Mesenchymal stem cell (in vitro differentiated cells and primary cell): ENCODE measurements around the gene QPCT.

Source experiments
- DNase-seq: peaks from one replicate; pipeline ENCODE4 v3.0.0-alpha.2; 2013
- H2AFZ ChIP-seq: one replicate; pipeline ENCODE4 v1.6.1; 2013; ENCODE audit warnings: low read depth, mild to moderate bottlenecking, control low read depth, inconsistent platforms, low read length, moderate library complexity
- H2AK5ac ChIP-seq: 2 replicates; pipeline ENCODE4 v1.6.1; 2013; ENCODE audit warnings: low read length, moderate library complexity, mild to moderate bottlenecking, inconsistent platforms; ENCODE audit not compliant: severe bottlenecking
- H2BK120ac ChIP-seq: one replicate; pipeline ENCODE4 v1.6.1; 2013; ENCODE audit warnings: low read depth, mild to moderate bottlenecking, inconsistent platforms, low read length, moderate library complexity
- H2BK12ac ChIP-seq, 2 experiments: one replicate each; pipeline ENCODE4 v1.6.1; 2013; ENCODE audit warnings: inconsistent platforms in 2 of 2, low read length in 2 of 2, mild to moderate bottlenecking in 2 of 2, moderate library complexity in 2 of 2, control low read depth in 1 of 2
- H2BK15ac ChIP-seq: one replicate; pipeline ENCODE4 v1.6.1; 2013; ENCODE audit warnings: mild to moderate bottlenecking, low read depth, inconsistent platforms; ENCODE audit not compliant: poor library complexity, severe bottlenecking
- H2BK5ac ChIP-seq: 2 replicates; pipeline ENCODE4 v1.6.1; 2013; ENCODE audit warnings: low read depth, mild to moderate bottlenecking, low read length, control low read depth, inconsistent platforms; ENCODE audit not compliant: poor library complexity, severe bottlenecking
- H3K14ac ChIP-seq, 2 experiments: one replicate each; pipeline ENCODE4 v1.6.1; 2013; ENCODE audit warnings: inconsistent platforms in 2 of 2, low read length in 2 of 2, control low read depth in 1 of 2, mild to moderate bottlenecking in 1 of 2, moderate library complexity in 1 of 2
- H3K18ac ChIP-seq, 2 experiments: one replicate each; pipeline ENCODE4 v1.6.1; 2013; ENCODE audit warnings: inconsistent platforms in 2 of 2, low read length in 2 of 2, control low read depth in 1 of 2, low read depth in 1 of 2, mild to moderate bottlenecking in 1 of 2
- H3K23ac ChIP-seq, 2 experiments: one replicate each; pipeline ENCODE4 v1.6.1; 2013; ENCODE audit warnings: inconsistent platforms in 2 of 2, low read length in 2 of 2, mild to moderate bottlenecking in 2 of 2, moderate library complexity in 2 of 2, control low read depth in 1 of 2
- H3K27ac ChIP-seq: 2 replicates; pipeline ENCODE4 v1.5.1; 2013; ENCODE audit warnings: mild to moderate bottlenecking, moderate library complexity, low read length, control low read depth, inconsistent platforms; ENCODE audit not compliant: poor library complexity, severe bottlenecking
- H3K27me3 ChIP-seq, 2 experiments: 2 replicates each; pipeline versions ENCODE4 v1.6.1 to v1.7.0; 2013; ENCODE audit warnings: low read length in 2 of 2, mild to moderate bottlenecking in 2 of 2, moderate library complexity in 2 of 2, control low read depth in 1 of 2, inconsistent platforms in 1 of 2; ENCODE audit not compliant: control insufficient read depth in 1 of 2, insufficient read depth in 1 of 2
- H3K36me3 ChIP-seq, 2 experiments: 2 replicates each; pipeline versions ENCODE4 v1.6.1 to v1.7.0; 2013; ENCODE audit warnings: low read length in 2 of 2, control low read depth in 1 of 2, inconsistent platforms in 1 of 2, low read depth in 1 of 2, mild to moderate bottlenecking in 1 of 2; ENCODE audit not compliant: insufficient read depth in 2 of 2, control insufficient read depth in 1 of 2
- H3K4ac ChIP-seq, 2 experiments: one replicate each; pipeline ENCODE4 v1.6.1; 2013; ENCODE audit warnings: inconsistent platforms in 2 of 2, low read length in 2 of 2, mild to moderate bottlenecking in 2 of 2, moderate library complexity in 2 of 2, control low read depth in 1 of 2, low read depth in 1 of 2
- H3K4me1 ChIP-seq: 2 replicates; pipeline ENCODE4 v1.6.1; 2013; ENCODE audit warnings: low read depth, low read length, control low read depth; ENCODE audit not compliant: control insufficient read depth, insufficient read depth
- H3K4me2 ChIP-seq: 2 replicates; pipeline ENCODE4 v1.6.1; 2013; ENCODE audit warnings: low read length, mild to moderate bottlenecking, inconsistent platforms; ENCODE audit not compliant: poor library complexity, severe bottlenecking
- H3K4me3 ChIP-seq, 2 experiments: 2 replicates each; pipeline versions ENCODE4 v1.5.1 to v1.7.0; 2013; ENCODE audit warnings: low read length in 2 of 2, mild to moderate bottlenecking in 2 of 2, control low read depth in 1 of 2, low read depth in 1 of 2; ENCODE audit not compliant: insufficient read depth in 1 of 2
- H3K79me1 ChIP-seq: replicated peaks from 2 replicates; pipeline ENCODE4 v1.6.1; 2013; ENCODE audit warnings: mild to moderate bottlenecking, control low read depth, low read length, inconsistent platforms; ENCODE audit not compliant: poor library complexity, severe bottlenecking
- H3K9ac ChIP-seq: 2 replicates; pipeline ENCODE4 v1.7.0; 2013; ENCODE audit warnings: mild to moderate bottlenecking, low read length, moderate library complexity
- H3K9me3 ChIP-seq: 2 replicates; pipeline ENCODE4 v1.7.0; 2013; ENCODE audit warnings: mild to moderate bottlenecking, low read length; ENCODE audit not compliant: control insufficient read depth
- H4K8ac ChIP-seq: one replicate; pipeline ENCODE4 v1.6.1; 2013; ENCODE audit warnings: inconsistent platforms, mild to moderate bottlenecking, low read length, moderate library complexity
- H4K91ac ChIP-seq: one replicate; pipeline ENCODE4 v1.6.1; 2013; ENCODE audit warnings: mild to moderate bottlenecking, low read length, inconsistent platforms
- WGBS: methylation state at CpG from one replicate; pipeline ENCODE4 v1.1.7; 2013; ENCODE audit warnings: mixed read lengths; 5-methylcytosine and 5-hydroxymethylcytosine counted together

QPCT gene

GRCh38 chr2:37354531-37354930, 10.1 kb downstream of the QPCT start:
- no peak overlapping the region for H2BK15ac ChIP-seq
- H3K27ac ChIP-seq, result no peak overlapping the region
- H3K9me3 ChIP-seq, result no peaks in the 10 kb centered on the region
- no peak overlapping the region for H2BK5ac ChIP-seq
- H3K4me3 ChIP-seq, result no peak overlapping the region
- H3K36me3 ChIP-seq, result no peaks in the 10 kb centered on the region
- H3K4ac ChIP-seq, result no peak overlapping the region
- DNase-seq, result no peak
- no peak overlapping the region for H3K14ac ChIP-seq
- WGBS, result 89% methylated on average over 3 of the region's 3 CpGs
- no peak overlapping the region for H2AFZ ChIP-seq
- no peak overlapping the region for H3K23ac ChIP-seq
- H3K18ac ChIP-seq, result no peak overlapping the region
- H3K4me2 ChIP-seq, result no peak overlapping the region
- no peak overlapping the region for H3K9ac ChIP-seq
- H2BK120ac ChIP-seq, result no peak overlapping the region
- H3K27me3 ChIP-seq, result no peaks in the 10 kb centered on the region
- no peaks in the 10 kb centered on the region for H3K79me1 ChIP-seq
- H3K4me1 ChIP-seq, result peaks cover 1% of the 10 kb centered on the region
- H4K8ac ChIP-seq, result no peak overlapping the region
- H2AK5ac ChIP-seq, result no peak overlapping the region
- H4K91ac ChIP-seq, result no peak overlapping the region
- H2BK12ac ChIP-seq, result no peak overlapping the region

- no peak overlapping the region for H3K4ac ChIP-seq
- no peak overlapping the region for H2BK120ac ChIP-seq
- no peaks in the 10 kb centered on the region for H3K79me1 ChIP-seq
- H3K9me3 ChIP-seq, result no peaks in the 10 kb centered on the region
- no peak overlapping the region for H3K18ac ChIP-seq
- H3K9ac ChIP-seq, result no peak overlapping the region
- H3K4me3 ChIP-seq, result no peak overlapping the region
- no peak overlapping the region for H2AK5ac ChIP-seq
- no peak overlapping the region for H2AFZ ChIP-seq
- no peak overlapping the region for H3K4me2 ChIP-seq
- H2BK12ac ChIP-seq, result no peak overlapping the region
- 91% methylated on average over 7 of the region's 7 CpGs for WGBS
- no peak overlapping the region for H3K14ac ChIP-seq
- H2BK15ac ChIP-seq, result no peak overlapping the region
- no peak overlapping the region for H4K91ac ChIP-seq
- H3K27ac ChIP-seq, result no peak overlapping the region
- peaks cover 1% of the 10 kb centered on the region for H3K4me1 ChIP-seq
- no peaks in the 10 kb centered on the region for H3K27me3 ChIP-seq
- no peak overlapping the region for H2BK5ac ChIP-seq
- no peak for DNase-seq
- no peak overlapping the region for H3K23ac ChIP-seq
- H3K36me3 ChIP-seq, result no peaks in the 10 kb centered on the region
- H4K8ac ChIP-seq, result no peak overlapping the region
These were observed 11.3 kb downstream of the QPCT start for GRCh38 chr2:37355735-37356134.

GRCh38 chr2:37356299-37356698, 11.9 kb downstream of the QPCT start:
- Histone ChIP-seq H2BK15ac (no peak overlapping the region), H2BK120ac (no peak overlapping the region), H3K27me3 (no peaks in the 10 kb centered on the region), H3K14ac (no peak overlapping the region), H2AFZ (no peak overlapping the region), H3K27ac (no peak overlapping the region), H3K9me3 (no peaks in the 10 kb centered on the region), H3K4me2 (no peak overlapping the region), H2BK5ac (no peak overlapping the region), H3K4me3 (no peak overlapping the region), H3K36me3 (no peaks in the 10 kb centered on the region), H4K91ac (no peak overlapping the region), H3K18ac (no peak overlapping the region), H3K23ac (no peak overlapping the region), H3K79me1 (no peaks in the 10 kb centered on the region), H3K4me1 (peaks cover 1% of the 10 kb centered on the region), H3K9ac (no peak overlapping the region), H2AK5ac (no peak overlapping the region), H2BK12ac (no peak overlapping the region), H3K4ac (no peak overlapping the region), H4K8ac (no peak overlapping the region)
- no peak for DNase-seq
- 81% methylated on average over 6 of the region's 6 CpGs for WGBS

DNA sequence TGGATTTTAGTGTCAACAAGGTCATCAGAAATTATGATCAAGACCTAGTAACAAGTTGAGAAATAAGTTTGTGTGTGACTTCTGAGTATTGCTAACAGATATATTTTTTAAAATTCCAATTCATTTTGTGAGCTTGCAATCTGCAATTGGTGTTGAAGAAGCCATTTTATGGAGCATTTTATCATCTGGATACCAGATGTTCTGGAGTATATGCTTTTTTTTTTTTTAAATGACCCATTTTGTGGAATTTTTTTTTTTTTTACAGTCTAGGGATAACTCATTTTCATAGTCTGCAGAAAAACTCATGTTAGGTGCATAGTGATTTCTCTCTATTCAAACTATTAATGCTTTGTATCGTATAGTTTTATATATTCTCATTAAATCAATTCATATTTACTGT, 12.6 kb downstream of the QPCT start:
- Histone ChIP-seq H3K36me3 (no peaks in the 10 kb centered on the region), H3K4me1 (peaks cover 1% of the 10 kb centered on the region), H2AFZ (no peak overlapping the region), H3K79me1 (no peaks in the 10 kb centered on the region), H3K4ac (no peak overlapping the region), H2BK15ac (no peak overlapping the region), H3K27me3 (no peaks in the 10 kb centered on the region), H3K9ac (peak overlapping the region; percentile 67), H3K23ac (no peak overlapping the region), H3K18ac (no peak overlapping the region), H3K9me3 (no peaks in the 10 kb centered on the region), H3K14ac (no peak overlapping the region), H4K91ac (no peak overlapping the region), H2AK5ac (no peak overlapping the region), H3K4me2 (no peak overlapping the region), H3K27ac (no peak overlapping the region), H2BK12ac (no peak overlapping the region), H2BK5ac (no peak overlapping the region), H2BK120ac (no peak overlapping the region), H4K8ac (no peak overlapping the region), H3K4me3 (no peak overlapping the region)
- WGBS, result no CpG with 5 or more reads among the region's 1 CpG
- no peak for DNase-seq
